ENCODE measurements around the gene EP300.

EP300 gene

GRCh38 chr22:41198027-41198580 lies 105.7 kb downstream of the EP300 start:
- Histone ChIP-seq H3K4me3 (peak overlapping the region; percentile 74), H3K36me3 (no peaks in the 10 kb centered on the region), H4K20me1 (no peaks in the 10 kb centered on the region), H3K9me3 (no peaks in the 10 kb centered on the region), H3K9ac (peak overlapping the region; percentile 61), H3K4me2 (peak overlapping the region; percentile 99), H3K27me3 (peaks cover 9% of the 10 kb centered on the region; the same call in 1 of the 2 replicates), H3K27ac (no peak overlapping the region), H3K4me1 (peaks cover 15% of the 10 kb centered on the region)
- TF ChIP-seq Cebpa-rat (IDR thresholded peaks at IDR 0.05): no peak

- Histone ChIP-seq H3K4me1 (peaks cover 24% of the 10 kb centered on the region), H3K4me2 (no peak overlapping the region)
- TF ChIP-seq Cebpa-rat (IDR thresholded peaks at IDR 0.05): no peak
Measured at GRCh38 chr22:41201141-41201540, 108.7 kb downstream of the EP300 start.

DNA sequence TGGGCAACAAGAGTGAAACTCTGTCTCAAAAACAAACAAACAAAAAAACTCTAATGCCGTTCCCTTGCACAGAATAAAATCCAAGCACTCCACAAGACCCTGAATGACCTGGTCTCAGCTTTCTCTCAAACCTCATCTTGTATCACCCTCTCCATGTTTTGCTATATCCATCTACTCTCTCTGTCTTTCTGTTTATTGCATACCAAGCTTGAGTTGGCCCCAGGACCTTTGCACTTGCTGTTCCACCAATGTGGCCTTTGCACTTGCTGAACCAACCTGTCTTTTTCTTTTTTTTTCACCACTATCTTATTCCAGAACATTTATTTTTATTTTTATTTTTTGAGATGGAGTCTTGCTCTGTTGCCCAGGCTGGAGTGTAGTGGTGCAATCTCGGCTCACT lies 110.7 kb downstream of the EP300 start:
- Histone ChIP-seq H3K9me3 (no peaks in the 10 kb centered on the region), H3K27me3 (peaks cover 4% of the 10 kb centered on the region; the same call in 1 of the 2 replicates), H3K4me1 (peaks cover 18% of the 10 kb centered on the region), H3K4me3 (no peak overlapping the region), H3K27ac (no peak overlapping the region), H3K36me3 (no peaks in the 10 kb centered on the region), H3K9ac (no peak overlapping the region), H4K20me1 (no peaks in the 10 kb centered on the region), H3K4me2 (no peak overlapping the region)
- no peak for TF ChIP-seq Cebpa-rat (IDR thresholded peaks at IDR 0.05)

More at GRCh38 chr22:41201141-41201540, 108.7 kb downstream of the EP300 start:
- Histone ChIP-seq H3K36me3 (no peaks in the 10 kb centered on the region), H3K4me3 (no peak overlapping the region), H3K9ac (no peak overlapping the region), H3K27me3 (peaks cover 9% of the 10 kb centered on the region; the same call in 1 of the 2 replicates), H4K20me1 (no peaks in the 10 kb centered on the region), H3K27ac (no peak overlapping the region), H3K9me3 (no peaks in the 10 kb centered on the region)

DNA sequence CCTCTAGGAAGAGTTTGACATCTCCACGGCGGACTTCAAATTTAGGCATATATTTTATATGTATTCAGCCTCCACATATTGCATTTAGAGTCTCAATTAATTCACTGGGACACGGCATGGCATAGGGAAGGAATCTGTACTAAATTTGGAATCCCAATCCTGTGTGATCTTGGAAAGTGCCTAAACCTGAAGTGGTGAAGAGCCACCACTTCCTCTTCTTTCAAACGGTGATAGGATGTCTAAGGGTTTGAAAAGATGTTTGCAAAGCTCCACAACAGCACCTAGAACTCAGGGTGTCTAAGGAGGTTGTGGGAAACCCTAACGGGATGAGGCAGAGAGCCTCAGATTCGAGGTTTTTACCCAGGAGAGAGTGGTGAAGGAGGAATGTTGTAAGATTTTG lies 111.7 kb downstream of the EP300 start:
- no peak overlapping the region for H3K27ac ChIP-seq
- H3K4me2 ChIP-seq: no peak overlapping the region
- no peak overlapping the region for H3K4me3 ChIP-seq
- no peak for TF ChIP-seq Cebpa-rat (IDR thresholded peaks at IDR 0.05)
- H3K9ac ChIP-seq: no peak overlapping the region
- no peaks in the 10 kb centered on the region for H3K9me3 ChIP-seq
- no peaks in the 10 kb centered on the region for H3K27me3 ChIP-seq
- peaks cover 12% of the 10 kb centered on the region for H3K4me1 ChIP-seq
- H3K36me3 ChIP-seq: no peaks in the 10 kb centered on the region
- H4K20me1 ChIP-seq: no peaks in the 10 kb centered on the region

DNA sequence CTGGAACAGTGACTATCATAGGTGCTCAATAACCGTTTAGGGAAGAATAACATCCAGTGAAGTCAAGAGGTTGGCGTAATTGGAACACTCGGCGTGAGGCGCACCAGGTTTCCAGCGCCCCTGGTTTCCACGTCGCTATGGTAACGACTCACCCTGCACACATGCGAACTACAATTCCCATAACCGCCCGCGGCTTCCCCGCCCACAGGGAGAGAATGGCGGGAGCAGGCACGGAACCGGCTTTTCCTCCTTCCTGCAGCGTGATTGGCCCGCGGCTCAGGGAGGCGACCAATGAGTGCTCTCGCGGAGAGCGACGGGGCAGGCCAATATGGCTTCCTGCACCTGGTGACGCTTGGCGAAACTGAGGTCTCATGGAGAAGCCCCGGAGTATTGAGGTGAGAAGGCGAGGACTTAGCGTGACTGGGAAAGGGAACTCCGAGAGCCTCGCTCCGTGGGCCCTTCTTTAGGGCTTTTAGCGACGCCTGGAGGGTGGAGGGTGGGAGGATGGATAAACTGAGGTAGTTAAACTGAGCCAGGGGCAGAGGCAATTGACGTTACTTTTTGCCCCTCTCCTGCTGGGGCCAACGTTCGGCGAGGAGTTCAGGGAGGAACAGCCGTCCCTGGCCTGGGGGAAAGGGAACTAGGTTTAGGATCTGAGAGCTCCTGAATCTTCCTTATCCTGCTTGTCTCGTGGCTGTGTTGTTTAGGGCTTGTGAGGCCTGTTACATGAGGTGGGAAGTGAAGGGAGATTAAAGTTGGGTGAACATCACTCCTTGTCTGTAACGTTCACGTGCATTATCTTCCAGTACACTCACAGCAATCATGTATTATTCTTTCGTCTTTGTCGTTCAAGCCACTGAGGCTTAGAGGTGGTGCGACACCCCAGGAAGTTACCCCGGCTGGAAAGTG lies 112.9 kb downstream of the EP300 start, which contains the start of gene L3MBTL2:
TSS of gene L3MBTL2 (plus strand) at position 321 of the 909 bp plus-strand sequence. CDS start at position 372, 51 bp downstream.
- H3K9ac ChIP-seq: peak within 1 kb of the TSS; percentile 84
- peak within 1 kb of the TSS; percentile 89 for H3K4me2 ChIP-seq
- peaks cover 12% of the 10 kb centered on the region for H3K4me1 ChIP-seq
- H3K4me3 ChIP-seq: peak within 1 kb of the TSS; percentile 82
- peaks cover 10% of the 10 kb centered on the region for H3K36me3 ChIP-seq
- H3K27ac ChIP-seq: peak within 1 kb of the TSS; percentile 84
- no peaks in the 10 kb centered on the region for H4K20me1 ChIP-seq
- TF ChIP-seq Cebpa-rat (IDR thresholded peaks at IDR 0.05): no peak
- no peaks in the 10 kb centered on the region for H3K9me3 ChIP-seq
- H3K27me3 ChIP-seq: no peaks in the 10 kb centered on the region

DNA sequence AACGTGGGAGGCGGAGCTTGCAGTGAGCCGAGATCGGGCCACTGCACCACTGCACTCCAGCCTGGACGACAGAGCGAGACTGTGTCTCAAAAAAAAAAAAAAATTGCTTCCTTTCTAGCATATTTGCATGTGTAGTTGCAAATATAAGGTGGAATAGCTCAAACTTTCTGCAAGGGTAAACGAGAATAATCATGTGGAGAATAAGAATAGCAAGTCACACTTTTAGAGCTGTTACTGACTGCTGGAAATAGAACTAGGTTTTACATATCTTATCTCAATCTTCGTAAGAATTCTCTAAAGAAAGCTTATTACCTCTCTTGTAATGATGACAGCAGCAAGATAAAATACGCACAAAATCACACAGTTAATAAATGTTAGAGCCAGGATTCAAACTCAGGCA lies 114.3 kb downstream of the EP300 start:
- no peaks in the 10 kb centered on the region for H3K27me3 ChIP-seq
- no peaks in the 10 kb centered on the region for H3K9me3 ChIP-seq
- H3K4me1 ChIP-seq: peaks cover 12% of the 10 kb centered on the region
- H3K4me2 ChIP-seq: no peak overlapping the region
- H4K20me1 ChIP-seq: no peaks in the 10 kb centered on the region
- H3K36me3 ChIP-seq: peaks cover 20% of the 10 kb centered on the region
- no peak overlapping the region for H3K9ac ChIP-seq
- H3K4me3 ChIP-seq: no peak overlapping the region
- H3K27ac ChIP-seq: no peak overlapping the region
- no peak for TF ChIP-seq Cebpa-rat (IDR thresholded peaks at IDR 0.05)

DNA sequence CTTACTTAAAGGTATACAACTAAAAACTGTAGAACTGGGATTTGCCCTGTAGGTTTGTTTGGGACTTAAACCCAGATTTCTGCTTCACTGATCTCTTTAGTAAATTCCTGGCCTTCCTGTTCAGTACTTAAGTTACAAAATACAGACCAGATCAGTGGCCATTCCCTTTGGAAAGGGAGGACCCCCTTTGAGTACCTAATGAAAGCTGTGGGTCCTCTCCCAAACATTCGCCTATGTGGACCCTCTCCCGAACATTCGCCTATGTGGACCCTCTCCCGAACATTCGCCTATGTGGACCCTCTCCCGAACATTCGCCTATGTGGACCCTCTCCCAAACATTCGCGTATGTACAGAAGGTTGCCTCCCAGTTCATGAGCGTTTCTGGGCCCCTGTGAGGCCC lies 123.0 kb downstream of the EP300 start:
- Histone ChIP-seq H3K9ac (no peak overlapping the region), H3K9me3 (peaks cover 34% of the 10 kb centered on the region), H3K4me3 (no peak overlapping the region), H3K4me2 (no peak overlapping the region), H3K27me3 (no peaks in the 10 kb centered on the region), H4K20me1 (no peaks in the 10 kb centered on the region), H3K27ac (no peak overlapping the region), H3K36me3 (peaks cover 76% of the 10 kb centered on the region), H3K4me1 (peaks cover 24% of the 10 kb centered on the region)
- no peak for TF ChIP-seq Cebpa-rat (IDR thresholded peaks at IDR 0.05)

DNA sequence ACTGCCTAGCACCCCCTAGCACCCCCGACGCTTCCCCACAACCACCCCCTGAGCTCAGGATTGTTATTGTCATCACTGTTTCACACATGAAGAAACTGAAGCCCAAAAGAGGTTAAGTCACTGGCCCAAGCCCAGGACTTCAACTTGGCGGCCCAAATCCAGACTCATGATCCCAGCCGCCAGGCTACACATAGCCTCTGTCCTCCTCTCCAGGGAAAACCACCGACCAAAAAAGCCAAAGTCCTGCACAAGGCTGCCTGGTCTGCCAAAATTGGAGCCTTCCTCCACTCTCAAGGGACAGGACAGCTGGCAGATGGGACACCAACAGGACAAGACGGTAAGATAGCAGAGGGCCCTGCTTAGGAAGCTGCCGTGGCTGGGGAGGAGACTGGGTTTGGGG lies 123.5 kb downstream of the EP300 start:
- H3K9me3 ChIP-seq: peaks cover 34% of the 10 kb centered on the region
- peak overlapping the region; percentile 24; the same call in 1 of the 2 replicates for H3K4me2 ChIP-seq
- H3K4me1 ChIP-seq: peaks cover 24% of the 10 kb centered on the region
- H3K36me3 ChIP-seq: peaks cover 76% of the 10 kb centered on the region
- no peak overlapping the region for H3K4me3 ChIP-seq
- no peak overlapping the region for H3K9ac ChIP-seq
- H3K27me3 ChIP-seq: no peaks in the 10 kb centered on the region
- no peaks in the 10 kb centered on the region for H4K20me1 ChIP-seq
- no peak overlapping the region for H3K27ac ChIP-seq
- no peak for TF ChIP-seq Cebpa-rat (IDR thresholded peaks at IDR 0.05)

DNA sequence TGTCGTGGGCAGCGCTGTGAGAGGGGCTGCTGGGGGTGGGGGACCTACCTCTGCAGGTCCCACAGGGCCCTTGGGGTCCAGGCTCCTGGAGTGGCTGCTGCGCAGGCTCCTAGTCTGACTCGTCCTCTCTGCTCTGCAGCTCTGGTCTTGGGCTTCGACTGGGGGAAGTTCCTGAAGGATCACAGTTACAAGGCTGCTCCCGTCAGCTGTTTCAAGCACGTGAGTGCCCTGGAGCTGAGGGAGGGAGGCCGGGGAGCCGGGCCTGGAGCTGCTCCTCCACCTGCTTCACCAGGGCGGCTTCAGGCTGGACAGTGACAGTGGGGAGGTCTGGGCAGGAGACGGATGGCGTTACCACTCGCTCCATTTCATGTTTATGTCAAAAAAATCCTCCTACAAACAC lies 124.6 kb downstream of the EP300 start:
- Histone ChIP-seq H3K27ac (peak overlapping the region; percentile 78), H3K27me3 (no peaks in the 10 kb centered on the region), H3K4me2 (peak overlapping the region; percentile 79), H3K9me3 (peaks cover 34% of the 10 kb centered on the region), H3K36me3 (peaks cover 80% of the 10 kb centered on the region), H3K4me1 (peaks cover 24% of the 10 kb centered on the region), H4K20me1 (no peaks in the 10 kb centered on the region), H3K9ac (peak overlapping the region; percentile 61), H3K4me3 (peak overlapping the region; percentile 3; the same call in 1 of the 2 replicates)
- TF ChIP-seq Cebpa-rat (IDR thresholded peaks at IDR 0.05): no peak
